Activated CD4-positive, alpha-beta T cell treated with anti-CD3 and anti-CD28 coated beads for 36 hours (primary cell): ENCODE data around the gene PTPRK. TPM values are rescaled to one million over a fixed set of nuclear protein-coding genes. Genes with fewer than 3 reads are reported as not detected.

ENCODE experiments used
- ATAC-seq: fragments of 200-7000 bp; cut with Tn5 transposase; one replicate; pipeline ENCODE4 v1.10.0; 2021; ENCODE audit warnings: mild to moderate bottlenecking, moderate library complexity
- CTCF ChIA-PET: fragments of 350-600 bp; sonication (Branson Sonifier 250); formaldehyde crosslinking; loops from one replicate; lab custom pipeline; 2021; ENCODE audit warnings: antibody characterized with exemption; lab: Charles Lee
- POLR2A ChIA-PET: fragments of 350-600 bp; sonication (Branson Sonifier 250); formaldehyde crosslinking; loops from one replicate; lab custom pipeline; 2021; ENCODE audit warnings: antibody characterized with exemption, inconsistent platforms; lab: Charles Lee
- DNase-seq: peaks from one replicate; pipeline ENCODE4 v3.0.0-alpha.2; 2020
- H3K27ac Mint-ChIP-seq: one replicate; pipeline ENCODE4 v1.8.0; 2021; ENCODE audit warnings: mixed read lengths
- H3K27me3 Mint-ChIP-seq: one replicate; pipeline ENCODE4 v1.8.0; 2021; ENCODE audit warnings: mixed read lengths
- H3K36me3 Mint-ChIP-seq: one replicate; pipeline ENCODE4 v1.8.0; 2021; ENCODE audit warnings: low read depth, mixed read lengths
- H3K4me1 Mint-ChIP-seq: one replicate; pipeline ENCODE4 v1.8.0; 2021; ENCODE audit warnings: mixed read lengths
- H3K4me3 Mint-ChIP-seq: one replicate; pipeline ENCODE4 v1.8.0; 2021; ENCODE audit warnings: mild to moderate bottlenecking, moderate library complexity, mixed read lengths
- H3K9me3 Mint-ChIP-seq: one replicate; pipeline ENCODE4 v1.8.0; 2021; ENCODE audit warnings: low read depth, mixed read lengths
- intact Hi-C, 2 experiments: fragments of 100-400 bp; cut with DNase I in 1 of 2; cut with micrococcal nuclease in 1 of 2; formaldehyde crosslinking; loops; one replicate each; pipeline versions ENCODE4 v1.14.2 to v1.15.1; 2022 to 2024; cut with DNase I, micrococcal nuclease
- total RNA-seq, 2 experiments: library from RNA; stranded (reverse); gene quantifications; one replicate each; pipeline ENCODE4 v1.2.3, GENCODE V29; 2021

Gene PTPRK
- total RNA-seq, 2 experiments from 2014 or later: 4.1 to 5.0 TPM

- H3K9me3 Mint-ChIP-seq: no peaks in the 10 kb centered on the region
- no peak overlapping the region for H3K27ac Mint-ChIP-seq
- CTCF ChIA-PET: interaction anchor here (1.4 kb wide), 1 partner anchor 9 kb away, joined by 4 read pairs; no protein-coding TSS in a partner anchor
These were observed 162.8 kb downstream of the PTPRK start for GRCh38 chr6:128357392-128358130.

DNA sequence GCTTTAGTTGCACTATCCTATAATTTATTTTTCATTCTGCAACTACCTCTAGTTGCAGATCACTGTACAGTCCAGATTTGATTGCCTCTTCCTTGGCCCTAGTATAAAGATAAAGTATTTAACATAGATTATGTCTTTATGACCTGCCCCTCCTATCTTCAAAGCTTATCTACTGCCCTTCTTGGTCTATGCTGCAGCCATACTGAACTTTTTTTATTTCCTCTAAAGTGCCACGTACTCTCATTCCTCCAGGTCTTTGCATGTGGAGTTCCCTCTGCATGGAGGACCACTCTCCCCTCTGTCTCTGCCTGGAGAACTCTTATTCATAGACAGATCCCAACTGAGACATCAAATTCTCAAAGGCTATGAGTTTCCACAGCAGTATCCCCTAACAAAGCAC lies 168.0 kb downstream of the PTPRK start:
- CTCF ChIA-PET: interaction anchor here (1.0 kb wide), 1 partner anchor 10 kb away, joined by 5 read pairs; no protein-coding TSS in a partner anchor

More at GRCh38 chr6:128357392-128358130, 162.8 kb downstream of the PTPRK start:
- Mint-ChIP-seq H3K4me3 (no peak overlapping the region), H3K4me1 (no peaks in the 10 kb centered on the region), H3K36me3 (no peaks in the 10 kb centered on the region), H3K27me3 (no peaks in the 10 kb centered on the region)
- POLR2A ChIA-PET: no interaction called here
- intact Hi-C loops: no loop called here
- DNase-seq (no peak), ATAC-seq (no peak)

GRCh38 chr6:128351255-128351514 lies 169.2 kb downstream of the PTPRK start:
- Mint-ChIP-seq H3K4me3 (no peak overlapping the region), H3K27ac (no peak overlapping the region), H3K4me1 (peaks cover 5% of the 10 kb centered on the region), H3K36me3 (no peaks in the 10 kb centered on the region), H3K9me3 (no peaks in the 10 kb centered on the region), H3K27me3 (no peaks in the 10 kb centered on the region)
- POLR2A ChIA-PET: no interaction called here
- ATAC-seq (no peak), DNase-seq (no peak)
- intact Hi-C loops: no loop called here
- CTCF ChIA-PET: interaction anchor here (0.6 to 1.0 kb wide), 2 partner anchors 9 to 176 kb away, joined by 3 to 5 read pairs; no protein-coding TSS in a partner anchor

More for the DNA sequence above, 168.0 kb downstream of the PTPRK start:
- no peaks in the 10 kb centered on the region for H3K9me3 Mint-ChIP-seq
- no peak for ATAC-seq
- H3K27me3 Mint-ChIP-seq: no peaks in the 10 kb centered on the region
- no peak overlapping the region for H3K4me3 Mint-ChIP-seq
- no peak for DNase-seq
- peaks cover 5% of the 10 kb centered on the region for H3K4me1 Mint-ChIP-seq
- no peaks in the 10 kb centered on the region for H3K36me3 Mint-ChIP-seq
- intact Hi-C loops: no loop called here
- POLR2A ChIA-PET: no interaction called here
- H3K27ac Mint-ChIP-seq: no peak overlapping the region

GRCh38 chr6:128350416-128351254 lies 169.8 kb downstream of the PTPRK start:
- Mint-ChIP-seq H3K9me3 (no peaks in the 10 kb centered on the region), H3K4me1 (peaks cover 5% of the 10 kb centered on the region), H3K36me3 (no peaks in the 10 kb centered on the region), H3K27me3 (no peaks in the 10 kb centered on the region), H3K4me3 (no peak overlapping the region), H3K27ac (no peak overlapping the region)
- POLR2A ChIA-PET: no interaction called here
- DNase-seq (no peak), ATAC-seq (peak; percentile 53)
- intact Hi-C loops: no loop called here
- CTCF ChIA-PET: interaction anchor here (0.6 kb wide), 1 partner anchor 176 kb away, joined by 3 read pairs; no protein-coding TSS in a partner anchor

- ChIA-PET POLR2A (no interaction called here), CTCF (no interaction called here)
- intact Hi-C loops: no loop called here
- H3K4me3 Mint-ChIP-seq: no peak overlapping the region
- H3K27ac Mint-ChIP-seq: no peak overlapping the region
- ATAC-seq (no peak), DNase-seq (no peak)
- H3K4me1 Mint-ChIP-seq: peaks cover 5% of the 10 kb centered on the region
- no peaks in the 10 kb centered on the region for H3K27me3 Mint-ChIP-seq
- H3K9me3 Mint-ChIP-seq: no peaks in the 10 kb centered on the region
- no peaks in the 10 kb centered on the region for H3K36me3 Mint-ChIP-seq
These were observed 173.3 kb downstream of the PTPRK start for GRCh38 chr6:128347123-128347522.

DNA sequence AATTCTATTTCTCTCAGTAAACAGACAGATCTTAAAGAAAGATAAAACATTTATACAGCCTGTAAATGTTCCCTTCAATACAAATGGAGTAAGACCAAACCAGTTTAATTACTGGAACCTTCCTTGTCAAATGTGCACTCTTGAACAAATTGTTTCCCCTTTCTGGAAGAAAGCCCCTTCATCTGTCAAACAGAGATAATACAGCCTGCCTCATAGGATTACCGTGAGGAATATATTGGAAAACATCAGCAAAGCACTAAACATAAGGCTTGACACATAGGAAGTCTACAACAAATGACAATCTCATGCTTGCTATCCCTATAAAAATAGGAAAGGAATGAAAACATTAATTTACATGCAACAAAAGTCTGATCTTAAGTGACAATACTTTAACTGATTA lies 173.8 kb downstream of the PTPRK start:
- ATAC-seq (no peak), DNase-seq (no peak)
- H3K27me3 Mint-ChIP-seq: no peaks in the 10 kb centered on the region
- H3K4me1 Mint-ChIP-seq: peaks cover 5% of the 10 kb centered on the region
- CTCF ChIA-PET: no interaction called here
- H3K27ac Mint-ChIP-seq: no peak overlapping the region
- H3K36me3 Mint-ChIP-seq: no peaks in the 10 kb centered on the region
- no peaks in the 10 kb centered on the region for H3K9me3 Mint-ChIP-seq
- H3K4me3 Mint-ChIP-seq: no peak overlapping the region
- intact Hi-C loops: no loop called here
- POLR2A ChIA-PET: no interaction called here

DNA sequence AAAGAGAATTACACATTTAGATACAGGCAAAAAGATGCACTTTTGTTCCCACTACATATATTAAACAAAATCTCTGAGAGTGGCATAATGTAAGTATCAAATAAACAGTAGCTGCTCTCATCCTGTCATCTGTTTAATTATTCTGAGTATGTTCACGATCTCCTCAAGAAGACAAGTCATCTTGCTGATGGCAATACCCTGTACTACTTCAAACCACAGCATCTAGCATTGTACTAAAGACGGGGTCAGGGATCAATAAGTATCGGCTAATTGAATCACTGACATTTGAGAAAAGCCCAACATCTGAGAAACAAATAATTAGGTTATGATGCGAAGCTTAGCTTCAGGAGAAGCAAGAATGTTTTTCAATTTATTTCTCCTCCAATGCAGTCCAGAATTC lies 175.1 kb downstream of the PTPRK start:
- POLR2A ChIA-PET: no interaction called here

DNA sequence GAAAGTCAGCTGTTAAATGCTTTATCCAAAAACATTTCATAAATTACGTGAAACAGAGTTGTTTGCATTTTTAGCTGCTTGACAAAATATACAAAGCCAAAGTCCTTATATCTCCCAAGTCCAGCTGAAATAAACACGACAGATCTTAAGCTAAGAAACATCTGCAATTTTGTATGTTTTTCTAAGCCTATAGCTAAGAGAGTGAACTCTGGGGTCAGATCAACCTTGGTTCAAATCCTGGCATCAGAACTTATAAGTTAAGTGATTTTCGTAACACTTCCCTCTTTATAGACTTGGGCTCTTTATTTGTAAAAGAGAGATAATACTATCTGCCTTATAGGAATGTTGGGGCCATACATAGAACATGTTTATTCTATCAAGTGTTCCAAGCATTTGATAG lies 176.7 kb downstream of the PTPRK start:
- H3K9me3 Mint-ChIP-seq: no peaks in the 10 kb centered on the region
- no peak overlapping the region for H3K4me3 Mint-ChIP-seq
- DNase-seq: no peak
- no peaks in the 10 kb centered on the region for H3K36me3 Mint-ChIP-seq
- no peaks in the 10 kb centered on the region for H3K27me3 Mint-ChIP-seq
- ATAC-seq: no peak
- POLR2A ChIA-PET: no interaction called here
- CTCF ChIA-PET: interaction anchor here (0.8 kb wide), 1 partner anchor 682 kb away, joined by 3 read pairs; no protein-coding TSS in a partner anchor
- no peaks in the 10 kb centered on the region for H3K4me1 Mint-ChIP-seq
- intact Hi-C loops: no loop called here
- no peak overlapping the region for H3K27ac Mint-ChIP-seq

More for the DNA sequence above, 175.1 kb downstream of the PTPRK start:
- H3K27me3 Mint-ChIP-seq: no peaks in the 10 kb centered on the region
- H3K9me3 Mint-ChIP-seq: no peaks in the 10 kb centered on the region
- H3K27ac Mint-ChIP-seq: no peak overlapping the region
- CTCF ChIA-PET: no interaction called here
- DNase-seq (no peak), ATAC-seq (no peak)
- no peak overlapping the region for H3K4me3 Mint-ChIP-seq
- intact Hi-C loops: no loop called here
- H3K4me1 Mint-ChIP-seq: no peaks in the 10 kb centered on the region
- H3K36me3 Mint-ChIP-seq: no peaks in the 10 kb centered on the region

GRCh38 chr6:128339635-128340450 lies 180.6 kb downstream of the PTPRK start:
- no peaks in the 10 kb centered on the region for H3K9me3 Mint-ChIP-seq
- intact Hi-C loops: no loop called here
- no peak for ATAC-seq
- H3K4me3 Mint-ChIP-seq: no peak overlapping the region
- H3K27me3 Mint-ChIP-seq: no peaks in the 10 kb centered on the region
- H3K36me3 Mint-ChIP-seq: no peaks in the 10 kb centered on the region
- CTCF ChIA-PET: interaction anchor here (0.9 to 1.3 kb wide), 4 partner anchors 12 to 603 kb away, joined by 3 to 4 read pairs (median 4); no protein-coding TSS in a partner anchor
- POLR2A ChIA-PET: no interaction called here
- no peak overlapping the region for H3K27ac Mint-ChIP-seq
- H3K4me1 Mint-ChIP-seq: no peaks in the 10 kb centered on the region
- DNase-seq: no peak

- Mint-ChIP-seq H3K9me3 (no peaks in the 10 kb centered on the region), H3K4me3 (no peak overlapping the region), H3K27me3 (no peaks in the 10 kb centered on the region), H3K27ac (no peak overlapping the region), H3K4me1 (no peaks in the 10 kb centered on the region), H3K36me3 (no peaks in the 10 kb centered on the region)
- no peak for ATAC-seq
- ChIA-PET POLR2A (no interaction called here), CTCF (interaction anchor here (0.7 kb wide), 1 partner anchor 93 kb away, joined by 3 read pairs; no protein-coding TSS in a partner anchor)
- intact Hi-C loops: no loop called here
- DNase-seq: no peak
These were observed 182.8 kb downstream of the PTPRK start for GRCh38 chr6:128337619-128338018.

GRCh38 chr6:128336436-128337095 lies 183.8 kb downstream of the PTPRK start:
- ChIA-PET CTCF (interaction anchor here (0.7 to 1.4 kb wide), 3 partner anchors 9 to 599 kb away, joined by 3 to 4 read pairs (median 3); no protein-coding TSS in a partner anchor), POLR2A (no interaction called here)
- H3K4me3 Mint-ChIP-seq: no peak overlapping the region
- ATAC-seq (no peak), DNase-seq (no peak)
- H3K4me1 Mint-ChIP-seq: no peaks in the 10 kb centered on the region
- H3K27me3 Mint-ChIP-seq: no peaks in the 10 kb centered on the region
- H3K27ac Mint-ChIP-seq: no peak overlapping the region
- intact Hi-C loops: no loop called here
- H3K36me3 Mint-ChIP-seq: no peaks in the 10 kb centered on the region
- no peaks in the 10 kb centered on the region for H3K9me3 Mint-ChIP-seq
